ENCODE data around the gene MAPKAP1.

MAPKAP1 gene

DNA sequence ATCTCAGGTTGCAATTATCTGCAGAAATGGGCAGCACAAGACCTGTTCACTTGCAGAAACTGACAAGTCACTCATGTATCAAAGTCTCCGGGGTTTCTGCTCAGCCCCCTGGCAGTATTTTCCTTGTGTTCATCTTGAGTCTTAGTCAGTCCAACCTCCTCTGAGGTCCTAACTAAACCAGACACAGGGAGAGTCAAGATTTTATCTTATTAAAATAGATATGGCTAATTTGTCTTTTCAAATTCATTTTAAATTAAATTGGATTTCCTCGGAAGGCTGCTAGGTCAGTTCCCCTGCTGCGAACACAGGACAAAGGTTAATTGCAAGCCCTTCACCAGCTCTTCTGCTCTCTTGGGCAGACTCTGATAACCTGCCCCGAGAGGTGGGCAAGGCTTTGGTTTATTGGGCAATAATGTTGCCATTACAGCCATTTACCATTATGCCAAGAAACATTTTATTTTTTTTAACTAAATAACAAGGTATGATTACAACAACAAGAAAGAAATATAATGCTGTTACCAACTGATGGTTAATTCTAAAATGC is 103.5 kb downstream of the MAPKAP1 start:
- TF ChIP-seq, protein P1, sequence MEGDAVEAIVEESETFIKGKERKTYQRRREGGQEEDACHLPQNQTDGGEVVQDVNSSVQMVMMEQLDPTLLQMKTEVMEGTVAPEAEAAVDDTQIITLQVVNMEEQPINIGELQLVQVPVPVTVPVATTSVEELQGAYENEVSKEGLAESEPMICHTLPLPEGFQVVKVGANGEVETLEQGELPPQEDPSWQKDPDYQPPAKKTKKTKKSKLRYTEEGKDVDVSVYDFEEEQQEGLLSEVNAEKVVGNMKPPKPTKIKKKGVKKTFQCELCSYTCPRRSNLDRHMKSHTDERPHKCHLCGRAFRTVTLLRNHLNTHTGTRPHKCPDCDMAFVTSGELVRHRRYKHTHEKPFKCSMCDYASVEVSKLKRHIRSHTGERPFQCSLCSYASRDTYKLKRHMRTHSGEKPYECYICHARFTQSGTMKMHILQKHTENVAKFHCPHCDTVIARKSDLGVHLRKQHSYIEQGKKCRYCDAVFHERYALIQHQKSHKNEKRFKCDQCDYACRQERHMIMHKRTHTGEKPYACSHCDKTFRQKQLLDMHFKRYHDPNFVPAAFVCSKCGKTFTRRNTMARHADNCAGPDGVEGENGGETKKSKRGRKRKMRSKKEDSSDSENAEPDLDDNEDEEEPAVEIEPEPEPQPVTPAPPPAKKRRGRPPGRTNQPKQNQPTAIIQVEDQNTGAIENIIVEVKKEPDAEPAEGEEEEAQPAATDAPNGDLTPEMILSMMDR (IDR thresholded peaks at IDR 0.05; ENCODE audit: insufficient read depth, low read depth, low read length, missing control alignments), result no peak
- no peak for DNase-seq (ENCODE audit: low read depth)
- H3K4me3 ChIP-seq (ENCODE audit: low read depth, low read length), result no peak overlapping the region

DNA sequence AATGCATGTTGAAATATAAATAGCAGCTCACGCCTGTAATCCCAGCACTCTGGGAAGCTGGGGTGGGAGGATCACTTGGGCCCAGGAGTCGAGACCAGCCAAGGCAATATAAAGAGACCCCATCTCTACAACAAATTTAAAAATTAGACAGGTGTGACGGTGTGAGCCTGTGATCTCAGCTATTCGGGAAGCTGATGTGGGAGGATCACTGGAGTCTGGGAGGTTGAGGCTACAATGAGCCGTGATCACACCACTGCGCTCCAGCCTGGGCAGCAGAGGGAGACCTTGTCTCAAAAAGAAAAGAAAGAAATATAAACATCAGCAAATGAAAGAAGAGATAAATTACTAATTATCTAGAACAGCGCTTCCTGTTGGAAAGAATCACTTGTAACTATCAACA is 105.0 kb downstream of the MAPKAP1 start:
- DNase-seq (ENCODE audit: low read depth), result no peak
- H3K4me3 ChIP-seq (ENCODE audit: low read depth, low read length), result no peak overlapping the region
- TF ChIP-seq, protein P1 (IDR thresholded peaks at IDR 0.05; ENCODE audit: insufficient read depth, low read depth, low read length, missing control alignments), result no peak

DNA sequence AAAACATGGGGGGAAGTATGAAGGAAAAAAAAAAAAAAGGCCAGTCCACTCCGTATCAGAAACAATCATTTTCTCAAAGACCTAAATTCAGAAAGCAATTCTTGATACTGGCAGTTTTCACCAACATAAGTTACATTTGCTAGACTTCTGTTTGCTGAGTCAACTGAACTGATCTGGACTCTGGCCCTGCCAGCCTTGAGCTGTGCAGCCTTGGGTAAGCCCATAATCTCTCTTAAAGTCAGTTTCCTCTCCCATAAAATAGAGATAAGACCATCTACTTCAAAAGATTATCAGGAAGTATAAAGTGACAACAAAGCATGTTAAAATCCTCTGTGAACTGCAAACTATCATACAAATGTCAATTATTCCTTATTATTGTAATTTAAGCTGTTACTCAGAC is 106.8 kb downstream of the MAPKAP1 start:
- TF ChIP-seq, protein P1 (IDR thresholded peaks at IDR 0.05; ENCODE audit: insufficient read depth, low read depth, low read length, missing control alignments), result no peak
- no peak for DNase-seq (ENCODE audit: low read depth)
- H3K4me3 ChIP-seq (ENCODE audit: low read depth, low read length), result no peak overlapping the region

DNA sequence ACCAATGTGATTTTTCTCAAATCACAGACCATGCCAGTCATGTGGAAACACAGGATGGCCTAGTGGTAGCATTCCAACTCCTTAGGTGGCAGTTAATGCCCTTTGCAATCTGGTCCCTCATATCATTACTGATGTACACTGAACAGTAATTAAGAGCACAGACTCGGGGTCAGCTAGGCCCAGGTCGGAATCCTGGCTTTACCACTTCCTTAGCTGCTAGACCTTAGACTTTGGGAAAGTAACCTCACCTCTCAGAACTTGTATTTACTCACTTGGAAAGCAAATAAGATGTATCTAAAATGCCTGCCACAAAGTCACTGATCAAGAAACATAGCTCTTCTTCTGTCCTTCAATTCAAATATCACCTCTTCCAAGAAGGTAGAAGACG is 112.8 kb downstream of the MAPKAP1 start:
- DNase-seq (ENCODE audit: low read depth), result no peak
- TF ChIP-seq, protein P1 (IDR thresholded peaks at IDR 0.05; ENCODE audit: insufficient read depth, low read depth, low read length, missing control alignments), result no peak
- no peak overlapping the region for H3K4me3 ChIP-seq (ENCODE audit: low read depth, low read length)

DNA sequence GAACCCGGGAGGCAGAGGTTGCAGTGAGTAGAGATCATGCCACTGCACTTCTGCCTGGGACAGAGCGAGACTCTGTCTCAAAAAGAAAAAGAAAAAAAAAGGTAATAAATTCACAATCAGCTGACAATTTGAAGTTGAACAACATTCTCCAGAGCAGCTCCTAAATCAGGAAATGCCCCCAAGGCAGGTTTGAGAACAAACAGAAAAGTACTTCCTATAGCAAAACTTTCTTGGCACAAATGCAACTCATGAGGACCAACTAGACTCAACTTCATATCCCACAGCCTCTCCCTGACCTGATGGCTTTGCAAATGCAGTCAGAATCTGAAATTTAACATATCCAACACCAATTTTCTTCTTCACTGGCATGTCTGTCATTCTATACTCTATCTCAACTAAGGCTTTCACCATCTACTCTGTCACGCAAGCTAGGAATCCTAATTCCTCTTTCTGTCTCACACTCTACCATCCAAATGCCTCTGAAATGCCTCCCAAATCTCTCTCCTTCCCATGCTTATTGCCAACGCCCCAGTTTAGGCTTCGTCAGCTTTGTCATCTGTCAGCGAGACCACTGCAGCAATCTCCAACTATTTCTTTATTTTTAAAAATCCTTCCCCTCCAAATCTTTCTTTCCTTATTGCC is 113.3 kb downstream of the MAPKAP1 start:
- no peak for DNase-seq (ENCODE audit: low read depth)
- no peak overlapping the region for H3K4me3 ChIP-seq (ENCODE audit: low read depth, low read length)
- TF ChIP-seq, protein P1 (IDR thresholded peaks at IDR 0.05; ENCODE audit: insufficient read depth, low read depth, low read length, missing control alignments), result no peak

DNA sequence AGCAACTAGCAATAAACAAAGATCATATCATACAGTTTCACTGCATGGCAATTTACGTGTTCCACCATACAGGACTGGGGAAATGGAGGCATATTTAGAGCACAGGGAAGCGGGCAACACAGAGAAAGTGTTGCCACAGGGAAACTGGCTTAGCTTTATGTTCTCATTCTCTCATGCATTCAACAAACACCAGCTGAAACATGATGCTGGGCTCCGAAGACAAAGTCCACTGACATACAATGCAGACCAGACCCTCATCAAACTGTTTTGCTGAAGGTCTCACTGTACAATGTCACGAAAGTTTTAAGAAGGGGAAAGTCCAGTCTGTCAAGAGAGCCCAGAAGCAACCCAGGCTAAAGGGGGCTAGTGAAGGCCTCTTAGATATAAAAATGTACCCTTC is 115.1 kb downstream of the MAPKAP1 start:
- TF ChIP-seq, protein P1 (IDR thresholded peaks at IDR 0.05; ENCODE audit: insufficient read depth, low read depth, low read length, missing control alignments), result no peak
- no peak overlapping the region for H3K4me3 ChIP-seq (ENCODE audit: low read depth, low read length)
- no peak for DNase-seq (ENCODE audit: low read depth)

DNA sequence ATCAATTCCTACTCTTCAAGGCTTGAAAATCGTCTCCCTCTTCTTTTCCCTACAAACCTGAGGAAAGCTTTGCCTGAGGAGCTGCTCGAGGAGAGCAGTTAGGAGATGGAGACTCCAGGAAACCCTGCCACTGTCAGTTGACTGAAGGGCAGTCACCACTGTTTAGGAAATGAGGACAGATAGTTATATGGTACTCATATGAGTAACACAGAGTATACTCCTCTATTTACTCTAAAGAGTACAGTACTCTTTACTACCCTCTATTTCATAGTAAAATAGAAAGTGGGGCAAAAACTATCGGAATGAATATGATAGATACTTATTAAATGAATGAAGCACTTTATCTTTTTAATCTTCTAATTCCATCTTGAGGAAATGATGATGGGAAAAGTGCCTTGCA is 115.8 kb downstream of the MAPKAP1 start:
- DNase-seq (ENCODE audit: low read depth), result no peak
- TF ChIP-seq, protein P1 (IDR thresholded peaks at IDR 0.05; ENCODE audit: insufficient read depth, low read depth, low read length, missing control alignments), result no peak
- H3K4me3 ChIP-seq (ENCODE audit: low read depth, low read length), result no peak overlapping the region
